HS-5 (cell line): Measurements from ENCODE around the gene SORCS2.

Source experiments
- DNase-seq: peaks from one replicate; pipeline ENCODE4 v3.0.0-alpha.2; 2012; ENCODE audit warnings: low read depth

The SORCS2 gene

GRCh38 chr4:7474320-7474719 lies 282.0 kb downstream of the SORCS2 start:
- no peak for DNase-seq

- no peak for DNase-seq
Observed at GRCh38 chr4:7475207-7475606, 282.9 kb downstream of the SORCS2 start.

- no peak for DNase-seq
Observed at GRCh38 chr4:7476820-7477219, 284.5 kb downstream of the SORCS2 start.

GRCh38 chr4:7477695-7478094 lies 285.4 kb downstream of the SORCS2 start:
- DNase-seq: no peak

- no peak for DNase-seq
Observed at GRCh38 chr4:7478665-7479064, 286.3 kb downstream of the SORCS2 start.

- DNase-seq: no peak
Observed at GRCh38 chr4:7480423-7480822, 288.1 kb downstream of the SORCS2 start.

- no peak for DNase-seq
Observed at GRCh38 chr4:7481227-7481626, 288.9 kb downstream of the SORCS2 start.

- no peak for DNase-seq
Observed at GRCh38 chr4:7485096-7485495, 292.8 kb downstream of the SORCS2 start.

GRCh38 chr4:7486101-7486500 lies 293.8 kb downstream of the SORCS2 start:
- DNase-seq: no peak

- DNase-seq: no peak
Observed at GRCh38 chr4:7487502-7487901, 295.2 kb downstream of the SORCS2 start.

GRCh38 chr4:7487998-7488671 lies 295.8 kb downstream of the SORCS2 start:
- no peak for DNase-seq

GRCh38 chr4:7491915-7492314 lies 299.6 kb downstream of the SORCS2 start:
- no peak for DNase-seq

- no peak for DNase-seq
Observed at GRCh38 chr4:7498446-7499200, 306.3 kb downstream of the SORCS2 start.

- DNase-seq: no peak
Observed at GRCh38 chr4:7499661-7500060, 307.3 kb downstream of the SORCS2 start.

- DNase-seq: no peak
Observed at GRCh38 chr4:7500404-7500803, 308.1 kb downstream of the SORCS2 start.

- DNase-seq: no peak
Observed at GRCh38 chr4:7501314-7501713, 309.0 kb downstream of the SORCS2 start.

- DNase-seq: no peak
Observed at GRCh38 chr4:7501873-7502272, 309.5 kb downstream of the SORCS2 start.

GRCh38 chr4:7503559-7504249 lies 311.4 kb downstream of the SORCS2 start:
- DNase-seq: no peak

GRCh38 chr4:7505116-7505900 lies 313.0 kb downstream of the SORCS2 start:
- no peak for DNase-seq

GRCh38 chr4:7506119-7506518 lies 313.8 kb downstream of the SORCS2 start:
- no peak for DNase-seq

- DNase-seq: no peak
Observed at GRCh38 chr4:7506572-7506971, 314.2 kb downstream of the SORCS2 start.

- DNase-seq: no peak
Observed at GRCh38 chr4:7507381-7507780, 315.0 kb downstream of the SORCS2 start.
